ENCODE results near the gene CLDN19.

- TF ChIP-seq POLR2A (IDR thresholded peaks at IDR 0.05; ENCODE audit: low read length) (no peak), GATA1 (IDR thresholded peaks at IDR 0.05; ENCODE audit: low read depth, low read length) (no peak)
These were observed at the start of gene CLDN19 for GRCh38 chr1:42739753-42740700.

Measured in erythroblast (primary cell).